Colonic mucosa (tissue), 4 donors: ENCODE measurements around the gene CRADD. TPM values are rescaled to one million over a fixed set of nuclear protein-coding genes. Genes with fewer than 3 reads are reported as not detected.

Experiments used
- DNase-seq: peaks from one replicate; pipeline ENCODE4 v3.0.0-alpha.2; 2020
- H3K27ac ChIP-seq: fragments of 200-600 bp; one replicate; pipeline ENCODE4 v1.8.0; 2021
- H3K27me3 ChIP-seq: fragments of 200-600 bp; one replicate; pipeline ENCODE4 v1.8.0; 2021
- H3K36me3 ChIP-seq: fragments of 200-600 bp; one replicate; pipeline ENCODE4 v1.8.0; 2021
- H3K4me1 ChIP-seq: fragments of 200-600 bp; one replicate; pipeline ENCODE4 v1.8.0; 2021; ENCODE audit warnings: mild to moderate bottlenecking
- H3K4me3 ChIP-seq: fragments of 200-600 bp; one replicate; pipeline ENCODE4 v1.8.0; 2021
- H3K9ac ChIP-seq, 2 donors: one replicate each; pipeline ENCODE4 v1.7.0; 2013; ENCODE audit warnings: control low read depth in 2 of 2, low read depth in 2 of 2, low read length in 2 of 2
- H3K9me3 ChIP-seq: fragments of 200-600 bp; one replicate; pipeline ENCODE4 v1.8.0; 2021
- intact Hi-C: fragments of 100-400 bp; cut with DNase I; formaldehyde crosslinking; loops from one replicate; pipeline ENCODE4 v1.14.1; 2022
- total RNA-seq, 2 donors: library from RNA; stranded (reverse); fragmentation: NEBNext Ultra II Directional in 1 of 2; extraction: Animal tissue kit (Norgen Biotek cat#: 25700) in 1 of 2; gene quantifications; one replicate each; pipeline ENCODE4 v1.2.1, GENCODE V29; 2021
- TF ChIP-seq, protein P1 (sequence below): fragments of 200-600 bp; IDR thresholded peaks from one replicate; pipeline ENCODE4 v1.8.0; 2022; ENCODE audit warnings: antibody characterized with exemption, mild to moderate bottlenecking
- donor health status: healthy.
- donor health status: DM: no; HTN: no; CAD: no.
- donor health status: DM: no; HTN: no; CAD: no.

CRADD gene
- total RNA-seq, 2 donors from 2014 or later, result 18.2 to 23.9 TPM

DNA sequence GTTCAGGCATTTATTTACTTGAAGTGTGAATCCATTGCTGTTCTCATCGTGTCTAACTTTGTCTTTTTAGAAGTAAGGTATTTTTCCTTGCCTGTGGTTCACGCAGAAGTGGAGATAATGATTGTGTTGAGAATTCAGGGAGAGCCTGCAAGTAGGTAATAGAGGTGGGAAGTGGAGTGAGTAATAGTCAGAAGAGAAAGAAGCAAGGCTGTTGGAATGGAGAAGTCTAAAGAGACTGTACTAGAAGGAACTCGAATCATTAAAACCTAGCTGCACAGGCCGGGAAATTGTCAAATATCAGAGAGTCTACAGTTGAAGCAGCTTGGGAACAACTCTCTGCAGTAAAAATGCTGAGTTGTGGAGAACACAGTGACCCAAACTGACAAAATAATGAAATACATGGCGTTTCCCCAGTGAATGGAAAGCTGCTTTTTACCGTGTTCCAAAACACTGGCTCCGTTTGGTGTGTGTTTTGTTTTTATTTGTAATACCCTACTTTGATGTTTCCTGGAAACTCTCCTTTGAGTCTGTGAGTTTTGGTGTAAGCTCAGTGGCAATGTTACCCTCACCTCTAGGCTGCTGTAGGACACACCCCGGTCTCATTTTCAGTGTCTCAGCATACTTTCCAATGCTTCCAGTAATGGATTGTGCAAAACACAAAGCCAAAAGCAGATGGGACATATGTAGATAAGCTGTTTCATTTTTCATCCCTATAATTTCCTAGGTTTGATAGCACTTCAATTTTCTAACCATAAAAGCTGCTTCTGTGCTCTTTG is 146.6 kb downstream of the CRADD start:
- TF ChIP-seq, protein P1, sequence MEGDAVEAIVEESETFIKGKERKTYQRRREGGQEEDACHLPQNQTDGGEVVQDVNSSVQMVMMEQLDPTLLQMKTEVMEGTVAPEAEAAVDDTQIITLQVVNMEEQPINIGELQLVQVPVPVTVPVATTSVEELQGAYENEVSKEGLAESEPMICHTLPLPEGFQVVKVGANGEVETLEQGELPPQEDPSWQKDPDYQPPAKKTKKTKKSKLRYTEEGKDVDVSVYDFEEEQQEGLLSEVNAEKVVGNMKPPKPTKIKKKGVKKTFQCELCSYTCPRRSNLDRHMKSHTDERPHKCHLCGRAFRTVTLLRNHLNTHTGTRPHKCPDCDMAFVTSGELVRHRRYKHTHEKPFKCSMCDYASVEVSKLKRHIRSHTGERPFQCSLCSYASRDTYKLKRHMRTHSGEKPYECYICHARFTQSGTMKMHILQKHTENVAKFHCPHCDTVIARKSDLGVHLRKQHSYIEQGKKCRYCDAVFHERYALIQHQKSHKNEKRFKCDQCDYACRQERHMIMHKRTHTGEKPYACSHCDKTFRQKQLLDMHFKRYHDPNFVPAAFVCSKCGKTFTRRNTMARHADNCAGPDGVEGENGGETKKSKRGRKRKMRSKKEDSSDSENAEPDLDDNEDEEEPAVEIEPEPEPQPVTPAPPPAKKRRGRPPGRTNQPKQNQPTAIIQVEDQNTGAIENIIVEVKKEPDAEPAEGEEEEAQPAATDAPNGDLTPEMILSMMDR, result no peak
- H3K27ac ChIP-seq, result no peak overlapping the region
- no peaks in the 10 kb centered on the region for H3K9me3 ChIP-seq
- H3K4me3 ChIP-seq, result no peak overlapping the region
- no peaks in the 10 kb centered on the region for H3K27me3 ChIP-seq
- intact Hi-C loops, result no loop called here
- peak overlapping the region in 1 of 2 donors; percentile 10 for H3K9ac ChIP-seq
- no peak for DNase-seq
- no peaks in the 10 kb centered on the region for H3K4me1 ChIP-seq
- no peaks in the 10 kb centered on the region for H3K36me3 ChIP-seq

DNA sequence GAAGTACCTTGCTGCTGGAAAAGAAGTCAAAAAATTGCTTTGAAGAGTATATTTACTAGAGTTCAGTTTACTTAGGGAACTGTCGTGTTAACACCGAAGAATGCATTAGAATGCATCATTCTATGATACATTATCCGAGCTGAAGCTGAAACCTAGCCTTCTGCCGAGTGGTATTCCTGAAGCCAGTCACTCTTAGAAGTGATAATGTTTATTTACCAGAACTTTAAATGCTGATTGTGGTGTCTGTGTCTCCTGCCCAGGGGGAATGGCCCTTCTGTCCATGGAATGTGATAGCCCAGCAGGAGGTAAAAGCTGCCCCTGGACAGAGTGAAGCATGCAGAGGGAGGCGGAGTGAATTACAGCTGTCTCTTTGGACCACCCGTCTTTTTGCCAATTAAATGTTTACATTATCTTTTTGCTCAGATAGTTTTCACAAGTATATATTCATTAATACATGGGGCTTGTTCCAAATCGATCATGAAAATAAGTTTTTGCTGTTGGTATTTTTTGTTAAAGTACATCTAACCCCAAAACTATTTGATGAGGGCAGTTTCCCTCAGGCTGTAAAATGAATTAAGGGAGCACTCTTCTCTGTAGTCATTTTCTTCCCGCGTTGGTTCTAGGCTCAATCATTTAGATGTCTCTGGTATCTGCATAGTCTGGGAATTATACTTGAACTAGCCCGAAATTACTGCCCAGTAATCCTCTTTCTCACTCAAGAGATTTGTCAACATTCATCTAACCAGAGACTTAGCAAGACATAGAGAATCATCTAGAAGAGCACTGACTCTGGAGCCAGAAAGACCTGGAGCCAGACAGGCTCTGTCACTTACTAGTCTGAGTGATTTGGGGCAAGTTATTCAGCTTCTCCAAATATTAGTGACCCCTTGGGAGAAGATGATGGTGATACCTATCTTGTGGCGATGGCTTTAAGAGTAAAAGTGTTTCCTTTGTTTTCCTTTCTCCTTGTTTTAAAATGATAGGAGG is 147.6 kb downstream of the CRADD start:
- Histone ChIP-seq H3K4me3 (no peak overlapping the region), H3K4me1 (no peaks in the 10 kb centered on the region), H3K36me3 (no peaks in the 10 kb centered on the region), H3K9me3 (no peaks in the 10 kb centered on the region), H3K27me3 (no peaks in the 10 kb centered on the region), H3K9ac (peak overlapping the region in 1 of 2 donors; percentile 10), H3K27ac (no peak overlapping the region)
- no peak for DNase-seq
- intact Hi-C loops, result no loop called here
- TF ChIP-seq, protein P1, result no peak

DNA sequence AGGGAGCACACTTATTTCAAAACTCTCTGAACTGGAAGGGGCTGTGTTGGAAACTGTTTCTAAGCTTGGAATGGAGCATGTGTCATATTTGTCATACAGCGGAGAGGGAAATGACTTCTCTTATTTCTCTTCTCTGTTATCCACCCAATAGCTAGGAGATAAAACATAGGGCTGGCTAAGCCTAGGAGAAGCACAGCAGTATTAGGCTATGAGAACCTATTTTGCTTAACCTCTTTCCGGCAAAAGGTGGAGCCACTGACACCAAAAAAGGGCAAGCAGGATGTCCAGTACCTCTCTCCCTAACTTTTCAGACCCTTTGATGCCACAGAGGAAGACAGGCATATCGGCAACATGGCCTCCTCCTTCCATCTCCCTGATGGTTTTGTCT is 148.3 kb downstream of the CRADD start:
- H3K4me1 ChIP-seq, result no peaks in the 10 kb centered on the region
- no peak for DNase-seq

DNA sequence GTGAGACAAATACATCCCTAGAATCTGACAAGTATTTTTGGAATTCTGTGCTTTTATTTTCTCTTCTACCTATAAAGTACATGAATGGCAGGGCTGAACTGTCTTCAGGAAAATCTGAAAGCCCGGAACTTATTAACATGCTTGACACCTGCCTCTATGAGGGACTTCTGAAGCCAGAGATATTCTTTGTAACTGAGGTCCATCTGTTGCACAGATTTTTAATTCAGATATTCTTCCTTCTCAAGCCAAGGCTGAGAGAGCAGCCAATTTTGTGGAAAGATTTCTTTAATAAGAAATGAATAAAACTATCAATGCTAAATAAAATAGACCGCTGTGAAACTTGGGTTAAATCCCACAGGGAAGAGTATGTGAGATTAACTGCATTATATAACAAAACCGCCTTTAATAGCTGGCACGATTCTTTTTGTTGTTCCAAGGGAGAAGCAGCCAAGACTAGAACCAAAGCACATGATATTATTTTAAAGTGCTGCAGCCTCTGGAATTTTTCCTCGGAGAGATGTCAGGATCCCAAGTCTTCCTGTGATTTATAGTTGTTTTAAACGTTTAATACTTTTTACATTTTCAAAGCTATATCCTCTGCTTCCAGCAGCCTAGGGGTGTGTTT is 148.9 kb downstream of the CRADD start:
- TF ChIP-seq, protein P1, result no peak
- Histone ChIP-seq H3K9ac (no peak overlapping the region), H3K4me3 (no peak overlapping the region), H3K27ac (no peak overlapping the region), H3K36me3 (no peaks in the 10 kb centered on the region), H3K27me3 (no peaks in the 10 kb centered on the region), H3K9me3 (no peaks in the 10 kb centered on the region), H3K4me1 (no peaks in the 10 kb centered on the region)
- intact Hi-C loops, result no loop called here
- DNase-seq, result no peak

More for the DNA sequence above, 148.3 kb downstream of the CRADD start:
- intact Hi-C loops, result no loop called here
- H3K27me3 ChIP-seq, result no peaks in the 10 kb centered on the region
- no peak overlapping the region for H3K27ac ChIP-seq
- H3K9ac ChIP-seq, result no peak overlapping the region
- no peak overlapping the region for H3K4me3 ChIP-seq
- H3K9me3 ChIP-seq, result no peaks in the 10 kb centered on the region
- TF ChIP-seq, protein P1, result no peak
- no peaks in the 10 kb centered on the region for H3K36me3 ChIP-seq

DNA sequence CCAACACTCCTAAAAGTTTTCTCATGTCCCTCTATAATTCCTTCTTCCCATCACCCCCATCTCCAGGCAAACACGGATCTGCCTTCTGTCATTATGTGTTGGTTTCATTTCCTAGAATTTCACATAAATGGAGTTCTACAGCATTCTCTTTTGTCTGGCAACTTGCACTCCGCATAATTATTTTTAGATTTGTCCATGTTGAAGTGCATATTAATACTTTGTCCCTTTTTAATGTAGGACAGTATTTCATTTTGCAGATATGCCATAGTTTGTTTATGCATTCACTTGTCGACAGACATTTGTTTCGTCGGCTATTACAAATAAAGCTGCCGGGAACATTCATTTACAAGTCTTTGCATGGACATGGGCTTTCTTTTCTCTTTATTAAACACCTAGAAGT is 150.0 kb downstream of the CRADD start:
- Histone ChIP-seq H3K9me3 (no peaks in the 10 kb centered on the region), H3K4me3 (no peak overlapping the region), H3K27me3 (no peaks in the 10 kb centered on the region), H3K36me3 (no peaks in the 10 kb centered on the region), H3K4me1 (no peaks in the 10 kb centered on the region), H3K9ac (no peak overlapping the region), H3K27ac (no peak overlapping the region)
- intact Hi-C loops, result no loop called here
- no peak for DNase-seq
- TF ChIP-seq, protein P1, result no peak
